Endothelial cell of umbilical vein (primary cell): Measurements from ENCODE around the gene KCNN3. TPM values are rescaled to one million over a fixed set of nuclear protein-coding genes. Genes with fewer than 3 reads are reported as not detected.
A peak's percentile ranks its signal among the peaks of the same experiment; 100 is the strongest.

Source experiments
- BruUV-seq: library from RNA; stranded (reverse); fragments of 400-500 nt; replicated peaks from 2 replicates; lab custom pipeline; 2021; lab: Mats Ljungman, UMichigan
- CTCF ChIA-PET: fragments of 300-600, 350-600 bp; sonication (Branson Sonifier 250); formaldehyde crosslinking; loops from one replicate; lab custom pipeline; 2021; ENCODE audit warnings: antibody characterized with exemption, inconsistent platforms; lab: Charles Lee
- POLR2A ChIA-PET: fragments of 300-600, 350-600 bp; sonication (Branson Sonifier 250); formaldehyde crosslinking; loops from one replicate; lab custom pipeline; 2021; ENCODE audit warnings: antibody characterized with exemption, inconsistent platforms; lab: Charles Lee
- DNase-seq: peaks from one replicate; pipeline ENCODE4 v3.0.0-alpha.2; 2011; ENCODE audit warnings: low read depth, low spot score
- FAIRE-seq: peaks from 2 replicates; lab custom pipeline; 2011; peaks lifted over from hg19 to GRCh38; lab: Jason Lieb, UNC
- H2AFZ ChIP-seq: 2 replicates; pipeline ENCODE4 v1.6.0; 2012; ENCODE audit warnings: low read depth, low read length, control low read depth, inconsistent platforms
- H3K27ac ChIP-seq: 2 replicates; pipeline ENCODE4 v1.5.1; 2011; ENCODE audit warnings: low read depth, mild to moderate bottlenecking, control low read depth, low read length, moderate library complexity; ENCODE audit not compliant: insufficient read depth
- H3K27me3 ChIP-seq, 2 experiments: 2 replicates each; pipeline versions ENCODE4 v1.6.0 to v1.6.1; 2011; ENCODE audit warnings: low read length in 2 of 2, mixed read lengths in 1 of 2; ENCODE audit not compliant: control insufficient read depth in 2 of 2, insufficient read depth in 2 of 2
- H3K36me3 ChIP-seq, 2 experiments: 2 replicates in 1 of 2; 3 replicates in 1 of 2; pipeline ENCODE4 v1.5.1; 2011; ENCODE audit warnings: low read length in 2 of 2, mild to moderate bottlenecking in 1 of 2, moderate library complexity in 1 of 2; ENCODE audit not compliant: control insufficient read depth in 2 of 2, insufficient read depth in 2 of 2; ENCODE audit errors: extremely low read depth in 1 of 2
- H3K4me1 ChIP-seq: 3 replicates; pipeline ENCODE4 v1.5.1; 2011; ENCODE audit warnings: mild to moderate bottlenecking, low read length; ENCODE audit not compliant: control insufficient read depth, insufficient read depth; ENCODE audit errors: extremely low read depth
- H3K4me2 ChIP-seq: 2 replicates; pipeline ENCODE4 v1.6.1; 2011; ENCODE audit warnings: low read length, control low read depth, mixed read lengths; ENCODE audit not compliant: insufficient read depth
- H3K4me3 ChIP-seq, 3 experiments: fragments of 200-600 bp in 1 of 3; sonication (generic), shearing (Covaris generic) in 1 of 3; replicated peaks in 1 of 3; 2 replicates each; pipeline ENCODE4 v1.5.1; 2011 to 2016; ENCODE audit warnings: control low read depth in 3 of 3, low read length in 3 of 3, mild to moderate bottlenecking in 2 of 3, inconsistent platforms in 1 of 3, low read depth in 1 of 3, moderate library complexity in 1 of 3; ENCODE audit not compliant: insufficient read depth in 1 of 3
- H3K79me2 ChIP-seq: 2 replicates; pipeline ENCODE4 v1.6.0; 2012; ENCODE audit warnings: low read length, inconsistent platforms; ENCODE audit not compliant: control insufficient read depth, insufficient read depth
- H3K9ac ChIP-seq: replicated peaks from 2 replicates; pipeline ENCODE3; 2011; ENCODE audit warnings: low read length, control low read depth; ENCODE audit not compliant: insufficient read depth; ENCODE audit errors: extremely low read depth
- H3K9me1 ChIP-seq: replicated peaks from 3 replicates; pipeline ENCODE4 v1.6.0; 2011; ENCODE audit warnings: mild to moderate bottlenecking, low read length; ENCODE audit not compliant: control insufficient read depth, insufficient read depth; ENCODE audit errors: extremely low read depth
- H3K9me3 ChIP-seq: replicated peaks from 2 replicates; pipeline ENCODE4 v1.5.1; 2012; ENCODE audit warnings: low read length, inconsistent platforms; ENCODE audit not compliant: control insufficient read depth, insufficient read depth
- H4K20me1 ChIP-seq: replicated peaks from 2 replicates; pipeline ENCODE3; 2011; ENCODE audit warnings: mild to moderate bottlenecking, low read length; ENCODE audit not compliant: control insufficient read depth, insufficient read depth; ENCODE audit errors: extremely low read depth
- CTCF ChIP-seq, 2 donors: IDR thresholded peaks; 1 replicate in 1 of 2; 2 replicates in 1 of 2; pipeline ENCODE4 v1.5.1; 2011; ENCODE audit warnings: low read length in 2 of 2, mild to moderate bottlenecking in 2 of 2, moderate library complexity in 2 of 2, control low read depth in 1 of 2, inconsistent platforms in 1 of 2, low read depth in 1 of 2; ENCODE audit not compliant: insufficient read depth in 1 of 2; ENCODE audit errors: extremely low read depth in 1 of 2
- EZH2 ChIP-seq: IDR thresholded peaks from 2 replicates; pipeline ENCODE4 v1.6.1; 2012; ENCODE audit warnings: borderline replicate concordance, low read depth, mild to moderate bottlenecking, moderate library complexity, low read length, inconsistent platforms; ENCODE audit not compliant: severe bottlenecking
- FOS ChIP-seq: IDR thresholded peaks from 2 replicates; pipeline ENCODE4 v1.6.1; 2011; ENCODE audit warnings: mild to moderate bottlenecking, low read length, moderate library complexity, borderline replicate concordance; ENCODE audit not compliant: insufficient read depth
- GATA2 ChIP-seq: IDR thresholded peaks from 2 replicates; pipeline ENCODE4 v1.7.0; 2011; ENCODE audit warnings: low read depth, mild to moderate bottlenecking, moderate library complexity, mixed read lengths, low read length; ENCODE audit not compliant: insufficient read length, insufficient read depth
- JUN ChIP-seq: IDR thresholded peaks from 2 replicates; pipeline ENCODE4 v1.6.1; 2011; ENCODE audit warnings: borderline replicate concordance, low read depth; ENCODE audit not compliant: insufficient read length, insufficient read depth
- MAX ChIP-seq: IDR thresholded peaks from 2 replicates; pipeline ENCODE4 v1.6.1; 2011; ENCODE audit not compliant: insufficient read depth, insufficient read length
- MYC ChIP-seq: IDR thresholded peaks from one replicate; pipeline ENCODE4 v1.6.1; 2011; ENCODE audit warnings: mild to moderate bottlenecking, low read depth, low read length
- POLR2A ChIP-seq: IDR thresholded peaks from 2 replicates; pipeline ENCODE4 v1.6.1; 2012; ENCODE audit warnings: low read depth, mild to moderate bottlenecking, control low read depth, low read length
- POLR2AphosphoS5 ChIP-seq: IDR thresholded peaks from 2 replicates; pipeline ENCODE4 v1.6.1; 2012; ENCODE audit warnings: low read depth, mild to moderate bottlenecking, control low read depth, low read length, moderate library complexity; ENCODE audit not compliant: insufficient read depth
- dilution Hi-C: fragments of 300-500 bp; cut with MboI; formaldehyde crosslinking; loops from one replicate; pipeline ENCODE4 v1.15.0; 2019; ENCODE audit warnings: low sequenced_read_pairs; ENCODE audit not compliant: extremely low pct_ligation_motif_present
- intact Hi-C: fragments of 100-400 bp; cut with micrococcal nuclease; formaldehyde crosslinking; loops from one replicate; pipeline ENCODE4 v1.10.0; 2022
- polyA plus RNA-seq, 4 experiments: library from polyadenylated mRNA; depleted of rRNA in 3 of 4; stranded (reverse) in 3 of 4; unstranded in 1 of 4; fragments of >200 nt; gene quantifications; 2 replicates each; pipeline versions ENCODE4 v1.2.1 to v1.2.3, GENCODE V29; 2011 to 2012; ENCODE audit warnings: missing spikeins in 1 of 4
- total RNA-seq: library from RNA; stranded (reverse); gene quantifications from 2 replicates; pipeline ENCODE4 v1.2.3, GENCODE V29; 2021

The KCNN3 gene
- total and polyA plus RNA-seq, 2 donors (not counting 3 experiments of a cell fraction or from before 2014, with no cell fraction given): 0.91 to 1.1 TPM

DNA sequence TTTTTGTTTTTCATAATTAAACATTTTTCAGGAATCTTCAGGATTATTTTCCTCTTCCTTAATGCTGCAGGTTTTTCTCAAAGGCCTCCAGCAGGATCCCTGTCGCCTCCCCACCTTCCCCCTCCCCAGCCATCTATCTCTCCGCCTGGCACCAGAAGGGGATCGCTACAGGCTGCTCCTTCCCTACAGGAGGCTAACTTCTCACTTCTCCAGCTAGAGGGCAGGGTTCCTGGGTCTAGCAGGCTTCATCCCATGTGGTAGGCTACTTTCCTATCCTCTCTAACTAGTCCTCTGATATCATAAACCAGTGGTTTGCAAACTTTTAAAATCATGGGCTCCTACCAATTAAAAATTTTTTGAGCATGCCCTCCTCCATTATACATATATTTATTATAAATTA lies 104.1 kb downstream of the KCNN3 start:
- intact Hi-C loops (loop anchor here (1.0 kb wide), 1 partner anchor 112 kb away; no protein-coding TSS in a partner anchor), dilution Hi-C loops (no loop called here)
- no peaks in the 10 kb centered on the region for H3K36me3 ChIP-seq
- no peak overlapping the region for H3K9ac ChIP-seq
- TF ChIP-seq CTCF (IDR thresholded peaks at IDR 0.05; ENCODE audit: extremely low read depth in 1 of 2, insufficient read depth in 1 of 2, low read depth in 1 of 2, low read length in 2 of 2) (peak; percentile 13 to 47), MAX (no peak)
- H3K27ac ChIP-seq: no peak overlapping the region
- H4K20me1 ChIP-seq: no peaks in the 10 kb centered on the region
- no peaks in the 10 kb centered on the region for H3K79me2 ChIP-seq
- no peaks in the 10 kb centered on the region for H3K9me1 ChIP-seq
- peaks cover 2% of the 10 kb centered on the region for H3K4me1 ChIP-seq
- H3K27me3 ChIP-seq: peaks cover 9 to 33% of the 10 kb centered on the region in 2 experiments
- no peak overlapping the region for H3K4me2 ChIP-seq
- no peak for FAIRE-seq
- DNase-seq: peak; percentile 29
- no peak overlapping the region for H2AFZ ChIP-seq
- POLR2A ChIA-PET: no interaction called here
- no peaks in the 10 kb centered on the region for H3K9me3 ChIP-seq
- no TSS peak for BruUV-seq
- no peak overlapping the region for H3K4me3 ChIP-seq
- CTCF ChIA-PET: interaction anchor here (0.9 to 7.1 kb wide), 8 partner anchors 18 to 178 kb away, joined by 3 to 50 read pairs (median 4); partner anchors contain the start of gene KCNN3

DNA sequence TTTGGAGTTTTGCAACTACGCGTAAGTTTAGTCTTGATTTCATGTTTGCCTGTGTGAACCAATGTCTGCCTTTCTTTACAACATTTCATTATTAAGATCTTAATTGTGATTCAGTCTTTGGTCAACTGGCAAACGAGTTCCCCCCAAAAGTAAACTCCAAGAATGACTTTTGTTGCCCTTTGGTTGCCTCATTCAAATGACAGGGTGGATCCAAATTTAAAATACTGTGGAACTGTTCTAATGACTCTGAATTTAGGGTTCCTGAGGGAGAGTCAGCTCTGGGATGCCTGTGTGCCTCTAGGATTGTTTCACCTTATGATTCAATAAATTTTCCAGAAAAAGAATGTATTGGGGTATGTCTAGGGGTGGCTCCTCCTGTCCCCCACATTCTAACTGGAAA lies 105.3 kb downstream of the KCNN3 start:
- H2AFZ ChIP-seq: no peak overlapping the region
- ChIA-PET POLR2A (no interaction called here), CTCF (interaction anchor here (0.7 to 7.1 kb wide), 5 partner anchors 14 to 179 kb away, joined by 3 to 50 read pairs (median 4); no protein-coding TSS in a partner anchor)
- no peak overlapping the region for H3K9ac ChIP-seq
- no peaks in the 10 kb centered on the region for H3K9me3 ChIP-seq
- dilution Hi-C loops (no loop called here), intact Hi-C loops (no loop called here)
- H3K27ac ChIP-seq: no peak overlapping the region
- no TSS peak for BruUV-seq
- H3K9me1 ChIP-seq: no peaks in the 10 kb centered on the region
- H4K20me1 ChIP-seq: no peaks in the 10 kb centered on the region
- no peaks in the 10 kb centered on the region for H3K36me3 ChIP-seq
- H3K4me2 ChIP-seq: no peak overlapping the region
- H3K4me1 ChIP-seq: peaks cover 2% of the 10 kb centered on the region
- TF ChIP-seq MYC (no peak), FOS (no peak), POLR2A (no peak), POLR2AphosphoS5 (no peak), MAX (no peak), CTCF (IDR thresholded peaks at IDR 0.05; ENCODE audit: extremely low read depth in 1 of 2, insufficient read depth in 1 of 2, low read depth in 1 of 2, low read length in 2 of 2) (no peak), JUN (no peak), EZH2 (no peak), GATA2 (no peak)
- no peak overlapping the region for H3K4me3 ChIP-seq
- no peaks in the 10 kb centered on the region for H3K79me2 ChIP-seq
- H3K27me3 ChIP-seq: peaks cover 10 to 33% of the 10 kb centered on the region in 2 experiments
- DNase-seq (no peak), FAIRE-seq (no peak)
